ENCODE data around the gene RASGRP1. TPM values are rescaled to one million over a fixed set of nuclear protein-coding genes. Genes with fewer than 3 reads are reported as not detected.

RASGRP1 gene
- total and polyA plus RNA-seq, 2 donors (not counting 1 experiment from before 2014, with no cell fraction given): 1.6 TPM; not detected in 1

GRCh38 chr15:38479756-38480155, 84.9 kb downstream of the RASGRP1 start:
- Histone ChIP-seq H4K20me1 (ENCODE audit: control insufficient read depth, extremely low read depth, insufficient read depth, low read length) (no peaks in the 10 kb centered on the region), H3K4me3 (replicated peaks in 1 of 4; ENCODE audit: control extremely low read depth in 1 of 4, insufficient read depth in 1 of 4, low read depth in 3 of 4, low read length in 4 of 4) (no peak overlapping the region), H3K4me1 (ENCODE audit: control insufficient read depth, extremely low read depth, insufficient read depth, low read length) (no peaks in the 10 kb centered on the region), H3K79me2 (ENCODE audit: control insufficient read depth, insufficient read depth, low read length) (no peaks in the 10 kb centered on the region), H3K27ac (ENCODE audit: insufficient read depth, low read length) (no peak overlapping the region), H3K9ac (ENCODE audit: insufficient read depth, low read length) (no peak overlapping the region), H3K9me3 (ENCODE audit: control insufficient read depth, insufficient read depth, low read depth, low read length) (no peaks in the 10 kb centered on the region), H3K27me3 (ENCODE audit: control insufficient read depth, insufficient read depth, low read length) (no peaks in the 10 kb centered on the region), H2AFZ (ENCODE audit: low read length) (no peak overlapping the region), H3K4me2 (ENCODE audit: extremely low read depth, insufficient read depth, low read length) (no peak overlapping the region), H3K36me3 (ENCODE audit: control insufficient read depth, insufficient read depth, low read length) (peaks cover under 1% of the 10 kb centered on the region)
- TF ChIP-seq CTCF (conservative IDR thresholded peaks at IDR 0.05 in 1 of 2, IDR thresholded peaks at IDR 0.05 in 1 of 2; ENCODE audit: low read depth in 1 of 2, low read length in 2 of 2): no peak
- DNase-seq (ENCODE audit: low read depth in 2 of 2): no peak

GRCh38 chr15:38479266-38479665, 85.3 kb downstream of the RASGRP1 start:
- Histone ChIP-seq H3K9ac (ENCODE audit: insufficient read depth, low read length) (no peak overlapping the region), H2AFZ (ENCODE audit: low read length) (no peak overlapping the region), H3K79me2 (ENCODE audit: control insufficient read depth, insufficient read depth, low read length) (no peaks in the 10 kb centered on the region), H3K36me3 (ENCODE audit: control insufficient read depth, insufficient read depth, low read length) (peaks cover 2% of the 10 kb centered on the region), H3K4me3 (replicated peaks in 1 of 4; ENCODE audit: control extremely low read depth in 1 of 4, insufficient read depth in 1 of 4, low read depth in 3 of 4, low read length in 4 of 4) (no peak overlapping the region), H3K4me1 (ENCODE audit: control insufficient read depth, extremely low read depth, insufficient read depth, low read length) (no peaks in the 10 kb centered on the region), H3K27ac (ENCODE audit: insufficient read depth, low read length) (no peak overlapping the region), H3K9me3 (ENCODE audit: control insufficient read depth, insufficient read depth, low read depth, low read length) (no peaks in the 10 kb centered on the region), H4K20me1 (ENCODE audit: control insufficient read depth, extremely low read depth, insufficient read depth, low read length) (no peaks in the 10 kb centered on the region), H3K4me2 (ENCODE audit: extremely low read depth, insufficient read depth, low read length) (no peak overlapping the region), H3K27me3 (ENCODE audit: control insufficient read depth, insufficient read depth, low read length) (no peaks in the 10 kb centered on the region)
- no peak for TF ChIP-seq EZH2 (IDR thresholded peaks at IDR 0.05; ENCODE audit: low read length, missing control alignments)
- TF ChIP-seq CTCF (conservative IDR thresholded peaks at IDR 0.05 in 1 of 2, IDR thresholded peaks at IDR 0.05 in 1 of 2; ENCODE audit: low read depth in 1 of 2, low read length in 2 of 2): no peak
- DNase-seq (ENCODE audit: low read depth in 2 of 2): no peak

GRCh38 chr15:38477637-38478036, 87.0 kb downstream of the RASGRP1 start:
- no peak for TF ChIP-seq EZH2 (IDR thresholded peaks at IDR 0.05; ENCODE audit: low read length, missing control alignments)
- TF ChIP-seq CTCF (conservative IDR thresholded peaks at IDR 0.05 in 1 of 2, IDR thresholded peaks at IDR 0.05 in 1 of 2; ENCODE audit: low read depth in 1 of 2, low read length in 2 of 2): no peak
- Histone ChIP-seq H3K4me1 (ENCODE audit: control insufficient read depth, extremely low read depth, insufficient read depth, low read length) (no peaks in the 10 kb centered on the region), H3K79me2 (ENCODE audit: control insufficient read depth, insufficient read depth, low read length) (no peaks in the 10 kb centered on the region), H3K36me3 (ENCODE audit: control insufficient read depth, insufficient read depth, low read length) (peaks cover 2% of the 10 kb centered on the region), H3K27ac (ENCODE audit: insufficient read depth, low read length) (no peak overlapping the region), H3K4me3 (replicated peaks in 1 of 4; ENCODE audit: control extremely low read depth in 1 of 4, insufficient read depth in 1 of 4, low read depth in 3 of 4, low read length in 4 of 4) (no peak overlapping the region), H3K4me2 (ENCODE audit: extremely low read depth, insufficient read depth, low read length) (no peak overlapping the region), H3K27me3 (ENCODE audit: control insufficient read depth, insufficient read depth, low read length) (no peaks in the 10 kb centered on the region), H2AFZ (ENCODE audit: low read length) (no peak overlapping the region), H4K20me1 (ENCODE audit: control insufficient read depth, extremely low read depth, insufficient read depth, low read length) (no peaks in the 10 kb centered on the region), H3K9me3 (ENCODE audit: control insufficient read depth, insufficient read depth, low read depth, low read length) (no peaks in the 10 kb centered on the region), H3K9ac (ENCODE audit: insufficient read depth, low read length) (no peak overlapping the region)
- peak in 1 of 2 donors; percentile 43 for DNase-seq (ENCODE audit: low read depth in 2 of 2)

Data from fibroblast of lung (primary cell).